Brain microvascular endothelial cell (primary cell): Measurements from ENCODE around the gene CA7.

Experiments used
- DNase-seq: peaks from one replicate; pipeline ENCODE4 v3.0.0-alpha.2; 2020
- H3K27ac ChIP-seq: fragments of 250-450 bp; sonication (Bioruptor Pico); 2 replicates; pipeline ENCODE4 v1.5.1; 2020; ENCODE audit warnings: mild to moderate bottlenecking, moderate library complexity
- H3K27me3 ChIP-seq: fragments of 250-450 bp; sonication (Bioruptor Pico); replicated peaks from 2 replicates; pipeline ENCODE4 v1.5.1; 2020; ENCODE audit warnings: mild to moderate bottlenecking
- H3K36me3 ChIP-seq: fragments of 250-450 bp; sonication (Bioruptor Pico); replicated peaks from 2 replicates; pipeline ENCODE4 v1.5.1; 2020; ENCODE audit warnings: mild to moderate bottlenecking
- H3K4me3 ChIP-seq: 2 replicates; pipeline ENCODE4 v1.5.1; 2011; ENCODE audit warnings: low read depth, mild to moderate bottlenecking, control low read depth, low read length, moderate library complexity
- CTCF ChIP-seq: IDR thresholded peaks from 2 replicates; pipeline ENCODE4 v1.5.1; 2011; ENCODE audit warnings: low read depth, mild to moderate bottlenecking, moderate library complexity, low read length, control low read depth, inconsistent platforms; ENCODE audit errors: missing control alignments
- in situ Hi-C: cut with HindIII; loops from 2 replicates; pipeline ENCODE4 v1.10.0; 2017; ENCODE audit warnings: low sequenced_read_pairs, low pct_ligation_motif_present

CA7 gene

GRCh38 chr16:66844342-66845079 lies at the start of gene CA7:
TSS of gene CA7 (plus strand) at chr16:66844414. CDS start at chr16:66844488, 74 bp downstream.
- no peak for TF ChIP-seq CTCF
- in situ Hi-C loops, result no loop called here
- DNase-seq, result no peak
- Histone ChIP-seq H3K36me3 (no peaks in the 10 kb centered on the region), H3K27me3 (peaks cover 34% of the 10 kb centered on the region), H3K27ac (no peak within 1 kb of the TSS), H3K4me3 (peak within 1 kb of the TSS; percentile 40)

- in situ Hi-C loops, result no loop called here
- Histone ChIP-seq H3K4me3 (no peak overlapping the region), H3K27me3 (no peaks in the 10 kb centered on the region), H3K27ac (no peak overlapping the region), H3K36me3 (peaks cover 5% of the 10 kb centered on the region)
- TF ChIP-seq CTCF, result no peak
- peak; percentile 23 for DNase-seq
These were observed 46.1 kb upstream of the CA7 start for GRCh38 chr16:66798161-66798560.

GRCh38 chr16:66800856-66801255 lies 43.4 kb upstream of the CA7 start:
- no peak overlapping the region for H3K27ac ChIP-seq
- no peak for DNase-seq
- H3K27me3 ChIP-seq, result no peaks in the 10 kb centered on the region
- no peak for TF ChIP-seq CTCF
- H3K36me3 ChIP-seq, result peaks cover 21% of the 10 kb centered on the region
- H3K4me3 ChIP-seq, result no peak overlapping the region
- in situ Hi-C loops, result no loop called here

- in situ Hi-C loops, result no loop called here
- no peak for DNase-seq
- Histone ChIP-seq H3K27me3 (no peaks in the 10 kb centered on the region), H3K4me3 (no peak within 1 kb of the TSS), H3K27ac (no peak within 1 kb of the TSS), H3K36me3 (peaks cover 21% of the 10 kb centered on the region)
- TF ChIP-seq CTCF, result no peak
These were observed 42.7 kb upstream of the CA7 start, which contains the start of gene TERB1 for GRCh38 chr16:66801320-66802105. TSS of gene TERB1 (minus strand) at chr16:66801584. CDS start at chr16:66796798, 4,786 bp downstream.

GRCh38 chr16:66802159-66802558 lies 42.1 kb upstream of the CA7 start:
- in situ Hi-C loops, result no loop called here
- H3K27ac ChIP-seq, result no peak overlapping the region
- H3K27me3 ChIP-seq, result no peaks in the 10 kb centered on the region
- DNase-seq, result no peak
- H3K36me3 ChIP-seq, result peaks cover 21% of the 10 kb centered on the region
- no peak for TF ChIP-seq CTCF
- no peak overlapping the region for H3K4me3 ChIP-seq
